MCF 10A (cell line): ENCODE measurements around the gene LHX6. TPM values are rescaled to one million over a fixed set of nuclear protein-coding genes. Genes with fewer than 3 reads are reported as not detected.

Experiments used
- BruUV-seq: library from RNA; stranded (reverse); fragments of 400-500 nt; replicated peaks from 2 replicates; lab custom pipeline; 2021; lab: Mats Ljungman, UMichigan
- CTCF ChIA-PET: fragments of 300-600 bp; sonication (Branson Sonifier 250); formaldehyde crosslinking; extraction: SDS; loops from one replicate; lab custom pipeline; 2021; ENCODE audit warnings: antibody characterized with exemption, inconsistent platforms; lab: Yijun Ruan, JAX
- POLR2A ChIA-PET: fragments of 300-600, 350-650 bp; sonication (Branson Sonifier 250); formaldehyde crosslinking; extraction: SDS; loops from one replicate; lab custom pipeline; 2020; ENCODE audit warnings: antibody characterized with exemption, inconsistent platforms; lab: Yijun Ruan, JAX
- DNase-seq: peaks from one replicate; pipeline ENCODE4 v3.0.0-alpha.2; 2018; ENCODE audit not compliant: unreplicated experiment
- H3K27ac Mint-ChIP-seq: one replicate; pipeline ENCODE4 v1.8.0; 2022; ENCODE audit warnings: mild to moderate bottlenecking, low read depth, mixed read lengths; ENCODE audit not compliant: unreplicated experiment
- H3K27me3 Mint-ChIP-seq: one replicate; pipeline ENCODE4 v1.8.0; 2022; ENCODE audit warnings: mixed read lengths; ENCODE audit not compliant: insufficient read depth, unreplicated experiment
- H3K36me3 Mint-ChIP-seq: one replicate; pipeline ENCODE4 v1.8.0; 2022; ENCODE audit warnings: mild to moderate bottlenecking, moderate library complexity, mixed read lengths; ENCODE audit not compliant: insufficient read depth, unreplicated experiment
- H3K4me1 Mint-ChIP-seq: one replicate; pipeline ENCODE4 v1.8.0; 2022; ENCODE audit warnings: mixed read lengths; ENCODE audit not compliant: insufficient read depth, unreplicated experiment
- H3K4me3 Mint-ChIP-seq: one replicate; pipeline ENCODE4 v1.8.0; 2022; ENCODE audit warnings: mild to moderate bottlenecking, moderate library complexity, mixed read lengths; ENCODE audit not compliant: unreplicated experiment
- H3K9me3 Mint-ChIP-seq: one replicate; pipeline ENCODE4 v1.8.0; 2022; ENCODE audit warnings: mixed read lengths; ENCODE audit not compliant: unreplicated experiment
- intact Hi-C: fragments of 100-400 bp; cut with micrococcal nuclease; formaldehyde crosslinking; loops from 2 replicates; pipeline ENCODE4 v1.14.1; 2022
- total RNA-seq: library from RNA; stranded (reverse); gene quantifications from 2 replicates; pipeline ENCODE4 v1.2.3, GENCODE V29; 2022
- TF ChIP-seq, protein P1 (sequence below): fragments of 200-600 bp; IDR thresholded peaks from one replicate; pipeline ENCODE4 v1.8.0; 2022; ENCODE audit warnings: antibody characterized with exemption, mild to moderate bottlenecking; ENCODE audit not compliant: unreplicated experiment

The LHX6 gene
- total RNA-seq, 1 experiment from 2014 or later, result 0.26 TPM

DNA sequence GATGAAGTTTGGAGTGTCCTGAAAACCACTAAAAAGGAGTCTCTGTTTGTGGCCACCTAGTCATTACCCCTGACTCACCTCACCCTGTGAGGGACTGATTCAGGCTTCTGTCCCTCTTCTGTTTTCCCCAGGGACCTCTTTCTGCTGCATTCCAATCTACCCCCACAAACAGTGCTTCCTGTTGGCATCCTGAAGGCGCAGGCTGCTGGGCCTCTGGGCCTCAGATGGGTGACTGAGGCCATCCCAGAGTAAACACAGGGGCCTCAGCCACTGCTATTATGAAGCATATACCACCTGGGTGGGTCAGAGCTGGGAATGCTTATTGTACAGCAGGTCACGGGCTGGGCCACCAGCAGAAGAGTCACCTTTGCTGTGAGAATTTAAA, 49.1 kb downstream of the LHX6 start:
- Mint-ChIP-seq H3K9me3 (no peaks in the 10 kb centered on the region), H3K4me3 (no peak overlapping the region), H3K27me3 (peaks cover 55% of the 10 kb centered on the region), H3K36me3 (no peaks in the 10 kb centered on the region), H3K27ac (no peak overlapping the region), H3K4me1 (peaks cover 7% of the 10 kb centered on the region)
- TF ChIP-seq, protein P1, sequence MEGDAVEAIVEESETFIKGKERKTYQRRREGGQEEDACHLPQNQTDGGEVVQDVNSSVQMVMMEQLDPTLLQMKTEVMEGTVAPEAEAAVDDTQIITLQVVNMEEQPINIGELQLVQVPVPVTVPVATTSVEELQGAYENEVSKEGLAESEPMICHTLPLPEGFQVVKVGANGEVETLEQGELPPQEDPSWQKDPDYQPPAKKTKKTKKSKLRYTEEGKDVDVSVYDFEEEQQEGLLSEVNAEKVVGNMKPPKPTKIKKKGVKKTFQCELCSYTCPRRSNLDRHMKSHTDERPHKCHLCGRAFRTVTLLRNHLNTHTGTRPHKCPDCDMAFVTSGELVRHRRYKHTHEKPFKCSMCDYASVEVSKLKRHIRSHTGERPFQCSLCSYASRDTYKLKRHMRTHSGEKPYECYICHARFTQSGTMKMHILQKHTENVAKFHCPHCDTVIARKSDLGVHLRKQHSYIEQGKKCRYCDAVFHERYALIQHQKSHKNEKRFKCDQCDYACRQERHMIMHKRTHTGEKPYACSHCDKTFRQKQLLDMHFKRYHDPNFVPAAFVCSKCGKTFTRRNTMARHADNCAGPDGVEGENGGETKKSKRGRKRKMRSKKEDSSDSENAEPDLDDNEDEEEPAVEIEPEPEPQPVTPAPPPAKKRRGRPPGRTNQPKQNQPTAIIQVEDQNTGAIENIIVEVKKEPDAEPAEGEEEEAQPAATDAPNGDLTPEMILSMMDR, result no peak
- no TSS peak for BruUV-seq
- CTCF ChIA-PET, result interaction anchor here (0.6 to 0.7 kb wide), 2 partner anchors 17 to 54 kb away, joined by 3 read pairs; no protein-coding TSS in a partner anchor
- POLR2A ChIA-PET, result no interaction called here
- DNase-seq, result no peak
- intact Hi-C loops, result no loop called here

DNA sequence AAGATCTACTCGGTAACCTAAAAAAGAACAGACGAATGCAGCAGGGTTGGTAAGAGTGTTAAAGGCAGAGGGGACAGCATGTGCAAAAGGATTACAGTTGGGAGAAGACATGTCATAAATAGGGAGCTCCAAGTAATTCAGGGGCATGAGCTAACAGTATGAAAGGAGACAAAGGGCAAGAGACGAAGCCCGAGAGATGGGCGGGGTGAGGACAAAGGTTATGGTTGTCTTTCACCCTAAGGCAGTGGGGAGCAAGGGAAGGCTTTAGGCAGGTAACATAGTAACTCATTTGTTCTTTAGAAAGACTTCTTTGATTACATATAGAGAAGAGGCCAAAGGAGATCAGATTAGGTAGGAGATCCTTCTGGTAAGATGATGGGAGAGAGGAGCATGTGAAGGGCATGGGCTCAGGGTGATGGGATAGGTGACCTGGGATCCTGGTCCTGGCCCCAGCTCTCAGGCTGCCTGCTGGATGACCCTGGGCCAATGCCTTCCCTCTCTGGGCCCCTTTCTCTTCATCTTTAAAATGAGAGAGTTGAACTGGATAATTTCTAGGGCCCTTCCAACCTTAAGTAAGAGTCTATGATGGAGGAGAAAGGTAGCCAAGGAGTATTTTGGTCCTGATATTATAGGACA, 49.6 kb downstream of the LHX6 start:
- no peaks in the 10 kb centered on the region for H3K36me3 Mint-ChIP-seq
- POLR2A ChIA-PET, result no interaction called here
- no peak overlapping the region for H3K4me3 Mint-ChIP-seq
- no peak for DNase-seq
- TF ChIP-seq, protein P1, result no peak
- H3K27ac Mint-ChIP-seq, result no peak overlapping the region
- CTCF ChIA-PET, result interaction anchor here (0.6 to 0.7 kb wide), 3 partner anchors 18 to 512 kb away, joined by 3 to 8 read pairs (median 3); no protein-coding TSS in a partner anchor
- H3K27me3 Mint-ChIP-seq, result peaks cover 60% of the 10 kb centered on the region
- BruUV-seq, result no TSS peak
- H3K4me1 Mint-ChIP-seq, result peaks cover 7% of the 10 kb centered on the region
- H3K9me3 Mint-ChIP-seq, result no peaks in the 10 kb centered on the region
- intact Hi-C loops, result no loop called here

DNA sequence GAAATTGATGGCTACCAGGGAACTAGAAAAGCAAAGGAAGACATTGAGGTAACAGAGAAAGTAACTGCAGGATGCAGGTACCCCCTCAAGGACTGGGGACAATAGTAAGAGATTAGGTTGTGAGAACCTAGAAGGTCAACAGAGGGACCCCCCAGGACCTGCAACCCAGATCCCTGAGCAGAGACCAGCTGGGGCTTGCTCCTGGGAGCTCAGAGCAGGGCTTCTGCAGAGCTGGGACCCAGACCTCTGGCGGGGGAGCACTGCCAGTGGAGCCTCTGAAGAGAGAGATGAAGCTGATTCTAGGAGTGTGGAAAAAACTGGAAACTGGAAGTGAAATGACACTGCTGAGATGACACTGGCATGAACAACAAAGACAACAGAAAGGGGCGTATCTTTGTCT, 51.8 kb downstream of the LHX6 start:
- Mint-ChIP-seq H3K27ac (no peak overlapping the region), H3K36me3 (no peaks in the 10 kb centered on the region), H3K4me1 (peaks cover 7% of the 10 kb centered on the region), H3K9me3 (no peaks in the 10 kb centered on the region), H3K4me3 (no peak overlapping the region), H3K27me3 (peaks cover 68% of the 10 kb centered on the region)
- BruUV-seq, result no TSS peak
- ChIA-PET POLR2A (interaction anchor here (0.7 to 1.0 kb wide), 2 partner anchors 17 to 42 kb away, joined by 3 read pairs; partner anchors contain the start of gene MORN5), CTCF (interaction anchor here (0.5 to 0.7 kb wide), 2 partner anchors 78 to 323 kb away, joined by 3 to 6 read pairs; no protein-coding TSS in a partner anchor)
- intact Hi-C loops, result no loop called here
- no peak for DNase-seq
- TF ChIP-seq, protein P1, result no peak

DNA sequence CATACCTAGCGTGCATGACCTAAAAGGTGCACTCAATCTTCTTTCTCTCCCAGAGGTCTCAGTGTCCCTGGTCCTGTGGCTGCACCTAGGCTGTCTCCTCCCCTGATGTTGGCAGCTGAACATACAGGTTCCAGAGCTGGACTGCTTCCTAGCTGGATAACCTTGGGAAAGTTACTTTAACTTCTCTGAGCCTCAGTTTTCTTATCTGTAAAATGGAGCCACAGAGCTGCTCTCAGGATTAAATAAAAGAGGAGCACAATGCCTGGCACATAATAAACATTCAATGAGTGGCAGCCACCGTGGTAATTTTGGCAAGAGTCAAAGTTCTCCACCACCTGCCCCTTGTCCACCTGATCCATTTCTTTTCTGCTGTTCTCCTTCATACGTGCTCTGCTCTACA, 55.1 kb downstream of the LHX6 start:
- TF ChIP-seq, protein P1, result no peak
- CTCF ChIA-PET, result interaction anchor here (0.9 kb wide), 1 partner anchor 38 kb away, joined by 3 read pairs; no protein-coding TSS in a partner anchor
- H3K27me3 Mint-ChIP-seq, result peaks cover 74% of the 10 kb centered on the region
- DNase-seq, result no peak
- no peaks in the 10 kb centered on the region for H3K4me1 Mint-ChIP-seq
- H3K4me3 Mint-ChIP-seq, result no peak overlapping the region
- no TSS peak for BruUV-seq
- no peak overlapping the region for H3K27ac Mint-ChIP-seq
- POLR2A ChIA-PET, result no interaction called here
- no peaks in the 10 kb centered on the region for H3K9me3 Mint-ChIP-seq
- intact Hi-C loops, result no loop called here
- no peaks in the 10 kb centered on the region for H3K36me3 Mint-ChIP-seq
